GM12891 (cell line): ENCODE data around the gene LIPI.

Experiments
- PAX5 ChIP-seq: IDR thresholded peaks from 2 replicates; pipeline ENCODE4 v1.6.1; 2011; ENCODE audit warnings: low read length, moderate library complexity, mild to moderate bottlenecking; ENCODE audit not compliant: insufficient read depth, severe bottlenecking
- POLR2A ChIP-seq: IDR thresholded peaks from 2 replicates; pipeline ENCODE4 v1.6.1; 2011; ENCODE audit warnings: low read depth, low read length, control low read depth
- POLR2AphosphoS5 ChIP-seq: IDR thresholded peaks from 2 replicates; pipeline ENCODE4 v1.6.1; 2011; ENCODE audit warnings: low read depth, low read length, control low read depth
- POU2F2 ChIP-seq: IDR thresholded peaks from 2 replicates; pipeline ENCODE4 v1.6.1; 2011; ENCODE audit warnings: low read depth, mild to moderate bottlenecking, control low read depth, low read length, moderate library complexity
- SPI1 ChIP-seq: IDR thresholded peaks from 2 replicates; pipeline ENCODE4 v1.6.1; 2011; ENCODE audit warnings: low read depth, low read length, control low read depth
- TAF1 ChIP-seq: IDR thresholded peaks from 2 replicates; pipeline ENCODE4 v1.6.1; 2011; ENCODE audit warnings: low read depth, low read length, control low read depth

GRCh38 chr21:14259747-14260146, 49.0 kb upstream of the LIPI start:
- TF ChIP-seq PAX5 (no peak), POU2F2 (no peak), POLR2A (no peak), POLR2AphosphoS5 (no peak), TAF1 (no peak), SPI1 (no peak)
